Forelimb muscle (tissue), 1 donor: Measurements from ENCODE around the gene GLS2. TPM values are rescaled to one million over a fixed set of nuclear protein-coding genes. Genes with fewer than 3 reads are reported as not detected.
"Not testable (repeated sequence)": the region's sequence is repeated elsewhere in the genome, so short reads cannot be mapped to it uniquely, and the experiment has no call there.

ENCODE experiments used
- DNase-seq: peaks from one replicate; pipeline ENCODE4 v3.0.0-alpha.2; 2013; ENCODE audit warnings: low read depth
- polyA plus RNA-seq: library from polyadenylated mRNA; unstranded; fragments of 120-200 nt; gene quantifications from one replicate; pipeline ENCODE4 v1.2.1, GENCODE V29; 2013; ENCODE audit not compliant: insufficient read length

The GLS2 gene
- polyA plus RNA-seq = 0.85 TPM

GRCh38 chr12:56488041-56488955 lies at the start of gene GLS2:
Gene GLS2 (minus strand): TSS chr12:56488161. CDS start chr12:56488118, 43 bp downstream.
- peak; percentile 47 for DNase-seq

DNA sequence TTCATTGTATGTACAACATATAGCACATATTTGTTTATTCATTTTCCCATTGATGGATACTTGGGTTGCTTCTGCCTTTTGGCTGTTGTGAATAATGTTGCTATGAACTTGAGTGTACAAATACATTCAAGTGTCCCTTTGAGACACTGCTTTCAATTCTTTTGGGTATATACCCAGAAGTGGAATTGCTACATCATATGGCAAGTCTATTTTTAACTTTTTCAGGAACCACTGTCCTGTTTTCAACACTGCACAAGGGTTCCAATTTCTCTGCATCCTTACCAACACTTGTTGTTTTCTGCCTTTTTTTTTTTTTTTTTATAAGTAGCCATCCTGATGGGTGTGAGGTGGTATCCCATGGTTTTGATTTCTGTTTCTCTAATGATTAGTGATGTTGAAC lies 49.6 kb upstream of the GLS2 start:
- no peak for DNase-seq

GRCh38 chr12:56530390-56531055 lies 42.6 kb upstream of the GLS2 start:
- no peak for DNase-seq

DNA sequence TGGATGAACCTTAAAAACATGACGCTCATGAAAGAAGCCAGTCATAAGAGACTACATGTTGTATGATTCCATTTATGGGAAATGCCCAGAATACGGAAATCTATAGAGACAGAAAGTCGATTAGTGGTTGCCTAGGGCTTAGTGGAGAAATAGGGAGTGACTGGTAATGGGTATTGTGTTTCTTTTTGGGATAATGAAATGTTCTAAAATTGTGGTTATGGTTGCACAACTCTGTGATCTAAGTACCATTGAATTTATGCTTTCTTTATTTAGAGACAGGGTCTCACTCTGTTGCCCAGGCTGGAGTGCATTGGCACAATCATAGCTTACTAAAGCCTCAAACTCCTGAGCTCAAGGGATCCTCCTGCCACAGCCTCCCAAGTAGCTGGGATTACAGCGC lies 41.7 kb upstream of the GLS2 start:
- DNase-seq = no peak

DNA sequence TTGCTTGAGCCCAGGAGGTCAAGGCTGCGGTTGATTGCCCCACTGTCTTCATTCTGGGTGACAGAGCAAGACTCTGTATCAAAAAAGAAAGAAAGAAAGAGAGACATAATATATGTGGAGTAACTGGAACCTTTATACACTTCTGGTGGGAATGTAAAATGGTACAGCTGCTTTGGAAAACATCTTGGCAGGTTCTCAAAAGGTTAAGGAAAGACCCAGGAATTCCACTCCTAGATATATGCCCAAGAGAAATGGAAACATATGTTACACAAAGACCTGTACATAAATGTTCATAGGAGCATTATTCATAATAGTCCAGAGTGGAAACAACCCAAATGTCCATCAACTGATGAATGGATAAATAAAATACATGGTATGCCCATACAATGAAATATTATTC lies 40.9 kb upstream of the GLS2 start:
- no peak for DNase-seq

GRCh38 chr12:56522411-56523193 lies 34.6 kb upstream of the GLS2 start:
- DNase-seq = no peak

DNA sequence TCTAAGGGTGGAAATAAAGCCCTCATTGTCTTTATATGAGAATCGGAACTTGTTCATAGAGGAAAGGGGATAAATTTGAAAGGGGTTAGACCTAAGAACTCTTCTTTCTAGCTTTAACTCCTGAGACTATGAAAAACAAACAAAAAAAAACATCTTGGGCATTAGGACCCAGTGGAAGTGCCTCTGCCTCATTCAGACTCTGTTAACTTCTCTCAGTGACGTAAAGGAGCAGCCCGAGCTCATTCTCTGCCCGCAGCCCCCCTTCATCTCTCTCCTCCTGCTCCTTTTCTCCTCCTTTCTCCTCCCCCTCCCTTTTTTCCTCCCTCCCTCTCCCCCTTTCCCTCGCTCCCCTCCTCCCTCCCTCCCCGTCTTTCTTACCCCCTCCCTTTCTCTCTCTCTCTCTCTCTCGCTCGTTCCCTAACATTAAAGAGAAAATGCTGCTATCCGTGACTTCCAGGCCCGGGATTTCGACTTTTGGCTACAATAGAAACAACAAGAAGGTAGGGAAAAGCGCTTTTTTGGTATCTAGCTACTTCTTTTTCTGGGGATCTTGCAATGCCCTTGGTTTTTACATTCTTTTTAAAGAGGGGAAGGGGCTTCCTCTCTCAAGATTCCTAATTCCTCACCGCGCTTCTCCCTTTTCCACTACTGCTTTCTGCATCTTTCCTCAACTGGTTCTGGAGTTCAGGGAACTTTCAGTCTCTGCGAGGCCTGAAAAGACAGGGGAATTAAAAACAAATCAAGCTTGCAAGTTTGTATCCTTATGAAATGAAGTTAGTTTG lies 33.8 kb upstream of the GLS2 start, which contains the start of gene RBMS2:
Gene RBMS2, plus strand, starts transcription at position 231 of the 782 bp plus-strand sequence. Its CDS starts 204 bp downstream, at position 435.
- peak; percentile 84 for DNase-seq

DNA sequence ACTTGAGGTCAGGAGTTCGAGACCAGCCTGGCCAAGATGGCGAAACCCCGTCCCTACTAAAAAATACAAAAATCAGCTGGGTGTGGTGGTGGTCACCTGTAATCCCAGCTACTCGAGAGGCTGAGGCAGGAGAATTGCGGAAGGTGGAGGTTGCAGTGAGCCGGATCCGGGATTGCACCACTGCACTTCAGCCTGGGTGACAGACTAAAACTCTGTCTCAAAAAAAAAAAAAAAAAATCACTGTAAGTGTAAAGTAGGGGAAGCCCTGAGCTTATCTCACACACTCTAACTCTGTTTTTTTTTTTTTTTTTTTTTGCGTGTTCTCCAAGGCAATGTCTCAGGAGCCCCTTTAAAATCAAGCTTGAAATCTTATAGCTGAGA lies 33.2 kb upstream of the GLS2 start:
- DNase-seq = no peak

DNA sequence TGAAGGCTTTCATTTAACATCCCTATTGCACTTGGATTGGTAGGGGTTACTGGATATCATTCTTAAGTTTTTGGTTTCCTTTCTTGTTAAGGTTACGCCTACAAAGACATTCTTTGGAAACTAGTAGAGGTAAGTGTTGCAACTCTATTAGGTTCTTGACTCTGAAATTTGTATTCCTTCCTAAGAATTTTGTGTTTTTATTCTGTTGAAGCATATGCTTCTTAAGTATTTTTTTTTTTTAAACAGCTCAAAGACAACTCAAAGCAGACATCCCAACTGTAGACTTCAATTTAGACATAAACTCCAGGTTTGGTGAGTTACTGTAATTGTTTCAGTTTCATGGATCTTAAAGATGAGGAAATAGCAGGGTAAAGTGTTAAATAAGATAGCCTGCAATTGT lies 32.5 kb upstream of the GLS2 start:
- no peak for DNase-seq

DNA sequence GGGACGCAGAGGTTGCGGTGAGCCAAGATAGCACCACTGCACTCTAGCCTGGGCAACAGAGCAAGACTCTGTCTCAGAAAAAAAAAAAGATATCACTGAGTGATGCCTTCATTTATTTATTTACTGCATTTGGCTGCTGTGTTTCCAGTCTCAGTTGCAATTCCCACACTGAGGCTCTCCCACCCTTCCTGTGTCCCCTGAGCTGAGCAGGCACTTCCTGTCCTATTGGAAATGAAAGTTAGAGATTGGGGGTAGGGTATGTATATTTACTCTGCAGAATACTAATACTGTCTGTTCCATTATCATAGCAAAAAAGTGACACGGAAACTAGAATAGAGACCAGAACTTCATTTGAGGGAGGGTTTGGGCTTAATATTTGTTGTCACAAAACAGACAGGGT lies 32.1 kb upstream of the GLS2 start:
- DNase-seq = no peak

DNA sequence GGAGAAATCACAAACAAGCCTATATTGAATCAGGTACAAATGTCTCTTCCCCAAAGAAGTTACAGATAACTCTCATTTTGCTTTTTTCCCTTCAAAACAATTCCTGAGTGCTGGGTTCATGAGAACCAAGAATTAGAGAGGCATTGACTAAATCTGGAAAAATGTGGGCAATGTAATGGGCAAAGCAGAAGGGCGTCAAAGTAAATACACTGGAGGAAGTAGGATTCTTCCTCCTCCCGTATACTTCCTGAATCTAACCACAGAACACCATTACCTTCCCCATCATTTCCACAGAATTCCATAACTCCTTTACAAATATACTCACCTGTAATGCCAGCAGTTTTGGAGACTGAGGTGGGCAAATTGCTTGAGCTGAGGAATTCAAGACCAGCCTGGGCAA lies 30.6 kb upstream of the GLS2 start:
- no peak for DNase-seq

GRCh38 chr12:56517854-56518253 lies 29.9 kb upstream of the GLS2 start:
- no peak for DNase-seq

- DNase-seq = not testable (repeated sequence)
Observed at GRCh38 chr12:56514014-56514318, 26.0 kb upstream of the GLS2 start.

DNA sequence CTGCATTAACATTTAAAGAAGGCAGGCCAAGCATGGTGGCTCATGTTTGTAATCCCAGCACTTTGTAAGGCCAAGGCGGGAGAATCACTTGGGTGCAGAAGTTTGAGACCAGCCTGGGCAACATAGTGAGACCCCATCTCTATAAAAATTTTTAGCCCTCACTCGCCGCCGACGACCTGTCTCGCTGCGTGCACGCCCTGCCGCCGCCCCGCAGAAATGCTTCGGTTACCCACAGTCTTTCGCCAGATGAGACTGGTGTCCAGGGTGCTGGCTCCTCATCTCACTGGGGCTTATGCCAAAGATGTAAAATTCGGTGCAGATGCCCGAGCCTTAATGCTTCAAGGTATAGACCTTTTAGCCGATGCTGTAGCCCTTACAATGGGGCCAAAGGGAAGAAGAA lies 22.8 kb upstream of the GLS2 start:
- no peak for DNase-seq

DNA sequence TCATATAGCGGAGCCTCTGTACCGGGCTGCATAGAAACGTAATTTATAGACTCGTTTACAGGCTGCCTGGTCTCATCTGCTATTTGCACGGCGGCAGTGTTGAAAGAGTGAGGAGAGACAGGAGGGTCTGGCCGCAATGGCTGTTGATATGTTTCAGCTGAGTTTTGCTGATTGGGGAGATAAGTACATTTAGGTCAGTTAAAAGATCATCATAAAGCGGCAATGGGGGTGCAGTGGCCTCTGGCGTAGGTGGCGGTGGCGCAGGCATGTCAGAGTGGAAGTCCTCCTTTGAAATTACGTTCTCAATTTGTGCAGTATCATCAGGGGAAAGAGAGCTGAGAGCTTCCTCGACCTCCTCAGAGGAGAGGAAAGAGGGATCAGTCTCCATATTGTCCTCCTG lies 11.9 kb upstream of the GLS2 start:
- DNase-seq = not testable (repeated sequence)

- not testable (repeated sequence) for DNase-seq
Observed at GRCh38 chr12:56499452-56499851, 11.5 kb upstream of the GLS2 start.

GRCh38 chr12:56498126-56498902 lies 10.4 kb upstream of the GLS2 start:
- not testable (repeated sequence) for DNase-seq

DNA sequence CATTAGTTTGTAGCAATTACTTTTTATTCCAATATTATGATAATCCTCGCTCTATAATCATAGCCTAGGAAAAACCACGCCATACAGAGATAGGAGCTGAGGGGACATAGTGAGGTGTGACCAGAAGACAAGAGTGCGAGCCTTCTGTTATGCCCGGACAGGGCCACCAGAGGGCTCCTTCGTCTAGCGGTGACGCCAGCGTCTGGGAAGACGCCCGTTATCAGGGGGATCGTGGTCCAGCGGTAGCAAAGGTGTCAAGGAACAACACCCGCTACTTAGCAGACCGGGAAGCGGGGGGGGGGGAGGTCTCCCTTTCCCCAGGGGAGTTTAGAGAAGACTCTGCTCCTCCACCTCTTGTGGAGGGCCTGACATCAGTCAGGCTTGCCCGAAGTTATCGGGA lies 8.7 kb upstream of the GLS2 start:
- DNase-seq = not testable (repeated sequence)

- not testable (repeated sequence) for DNase-seq
Observed at GRCh38 chr12:56494481-56494880, 6.5 kb upstream of the GLS2 start.

DNA sequence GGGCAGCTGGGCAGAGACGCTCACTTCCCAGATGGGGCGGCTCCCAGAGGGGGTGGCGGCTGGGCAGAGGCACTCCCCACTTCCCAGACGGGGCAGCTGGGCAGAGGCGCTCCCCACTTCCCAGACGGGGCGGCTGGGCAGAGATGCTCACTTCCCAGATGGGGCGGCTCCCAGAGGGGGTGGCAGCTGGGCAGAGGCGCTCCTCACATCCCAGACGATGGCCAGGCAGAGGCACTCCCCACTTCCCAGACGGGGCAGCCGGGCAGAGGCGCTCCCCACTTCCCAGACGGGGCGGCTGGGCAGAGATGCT lies 6.1 kb upstream of the GLS2 start:
- not testable (repeated sequence) for DNase-seq
